Thyroid gland (tissue), 4 donors: ENCODE measurements around the gene SLC9A8.

Experiments used
- CTCF ChIP-seq, 6 experiments: fragments of 200-600 bp in 3 of 6; fragments of 450-650 bp in 3 of 6; sonication (generic) in 3 of 6; IDR thresholded peaks; one replicate each; pipeline ENCODE4 v1.5.1; 2016 to 2019; ENCODE audit warnings: antibody characterized with exemption in 6 of 6, mild to moderate bottlenecking in 2 of 6, inconsistent platforms in 1 of 6, moderate library complexity in 1 of 6
- POLR2A ChIP-seq, 2 donors: fragments of 450-650 bp; IDR thresholded peaks; one replicate each; pipeline ENCODE4 v1.6.1; 2017; ENCODE audit warnings: antibody characterized with exemption in 2 of 2, mild to moderate bottlenecking in 2 of 2, moderate library complexity in 1 of 2

DNA sequence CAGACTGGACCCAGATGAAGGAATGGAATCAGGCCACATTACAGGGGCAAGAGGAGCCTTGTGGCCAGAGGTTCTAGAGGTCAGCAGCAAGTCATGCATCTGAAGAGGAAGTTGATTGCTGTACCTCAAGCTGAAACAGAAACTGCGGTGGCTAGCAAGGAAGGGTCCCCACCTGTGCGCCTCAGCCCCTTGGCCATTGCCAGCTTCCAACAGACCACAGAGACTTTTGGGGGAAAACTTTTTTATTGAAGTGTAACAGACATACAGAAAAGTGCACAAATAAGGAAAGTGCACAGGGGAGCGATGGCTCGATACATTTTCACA is 26.8 kb upstream of the SLC9A8 start:
- no peak for TF ChIP-seq CTCF (IDR thresholded peaks at IDR 0.05)
- no peak for TF ChIP-seq POLR2A (IDR thresholded peaks at IDR 0.05)
